ENCODE measurements around the gene RNF7. TPM values are rescaled to one million over a fixed set of nuclear protein-coding genes. Genes with fewer than 3 reads are reported as not detected.
"Not testable (repeated sequence)": the region's sequence is repeated elsewhere in the genome, so short reads cannot be mapped to it uniquely, and the experiment has no call there.

Gene RNF7
- total RNA-seq, 4 donors from 2014 or later, result 23.7 to 122 (median 58.5) TPM

GRCh38 chr3:141753399-141753798, 15.3 kb downstream of the RNF7 start:
- H3K4me1 ChIP-seq, result no peaks in the 10 kb centered on the region
- no peak overlapping the region for H3K4me3 ChIP-seq
- WGBS, 2 donors (ENCODE audit: low coverage in 1 of 2), result 89% methylated on average over 3 of the region's 3 CpGs; no CpG with 5 or more reads in 1 of the 2 donors
- no peaks in the 10 kb centered on the region for H3K9me3 ChIP-seq
- no peak overlapping the region for H3K27ac ChIP-seq
- TF ChIP-seq CTCF (IDR thresholded peaks at IDR 0.05), result no peak
- TF ChIP-seq EP300 (IDR thresholded peaks at IDR 0.05; ENCODE audit: low read depth), result no peak
- no peak for TF ChIP-seq POLR2AphosphoS5 (IDR thresholded peaks at IDR 0.05)
- no peak for TF ChIP-seq POLR2A (IDR thresholded peaks at IDR 0.05)
- in situ Hi-C loops (cut with MboI; ENCODE audit: low pct_ligation_motif_present in 1 of 4, low pct_unique_long_range_greater_than_20kb in 1 of 4, low sequenced_read_pairs in 3 of 4) (no loop called here), intact Hi-C loops (cut with DNase I; ENCODE audit: low total_unique reads) (no loop called here)
- peaks cover 0 to 1% (median 0%) of the 10 kb centered on the region in 4 donors for H3K36me3 ChIP-seq
- no peaks in the 10 kb centered on the region for H3K27me3 ChIP-seq
- DNase-seq, result no peak

GRCh38 chr3:141754032-141754431, 15.9 kb downstream of the RNF7 start:
- Histone ChIP-seq H3K27ac (no peak overlapping the region), H3K4me3 (no peak overlapping the region), H3K27me3 (no peaks in the 10 kb centered on the region), H3K36me3 (no peaks in the 10 kb centered on the region), H3K9me3 (no peaks in the 10 kb centered on the region), H3K4me1 (no peaks in the 10 kb centered on the region)
- no peak for DNase-seq
- in situ Hi-C loops (cut with MboI; ENCODE audit: low pct_ligation_motif_present in 1 of 4, low pct_unique_long_range_greater_than_20kb in 1 of 4, low sequenced_read_pairs in 3 of 4), result no loop called here
- WGBS, 2 donors (ENCODE audit: low coverage in 1 of 2), result 33 to 84% methylated on average over 1 of the region's 1 CpG
- intact Hi-C loops (cut with DNase I; ENCODE audit: low total_unique reads), result no loop called here
- TF ChIP-seq POLR2A (IDR thresholded peaks at IDR 0.05), result no peak
- TF ChIP-seq CTCF (IDR thresholded peaks at IDR 0.05), result no peak
- no peak for TF ChIP-seq POLR2AphosphoS5 (IDR thresholded peaks at IDR 0.05)
- TF ChIP-seq EP300 (IDR thresholded peaks at IDR 0.05; ENCODE audit: low read depth), result no peak

GRCh38 chr3:141762552-141762951, 24.5 kb downstream of the RNF7 start:
- in situ Hi-C loops (cut with MboI; ENCODE audit: low pct_ligation_motif_present in 1 of 4, low pct_unique_long_range_greater_than_20kb in 1 of 4, low sequenced_read_pairs in 3 of 4); DNase-seq; H3K27me3 ChIP-seq; H3K36me3 ChIP-seq; intact Hi-C loops (cut with DNase I; ENCODE audit: low total_unique reads); H3K4me1 ChIP-seq; H3K9me3 ChIP-seq: not testable (repeated sequence)
- Histone ChIP-seq H3K4me3 (peak overlapping the region in 1 of 4 donors; percentile 30), H3K27ac (peak overlapping the region in 1 of 4 donors; percentile 15)
- WGBS, 2 donors (ENCODE audit: low coverage in 1 of 2), result 50 to 77% methylated on average over 2 to 18 of the region's 19 CpGs

- in situ Hi-C loops (cut with MboI; ENCODE audit: low pct_ligation_motif_present in 1 of 4, low pct_unique_long_range_greater_than_20kb in 1 of 4, low sequenced_read_pairs in 3 of 4) (no loop called here), intact Hi-C loops (cut with DNase I; ENCODE audit: low total_unique reads) (no loop called here)
- no peaks in the 10 kb centered on the region for H3K4me1 ChIP-seq
- H3K27me3 ChIP-seq, result no peaks in the 10 kb centered on the region
- peak within 1 kb of the TSS in 1 of 4 donors; percentile 30 for H3K4me3 ChIP-seq
- WGBS, 2 donors (ENCODE audit: low coverage in 1 of 2), result 82 to 84% methylated on average over 7 to 9 of the region's 9 CpGs
- H3K27ac ChIP-seq, result peak within 1 kb of the TSS in 2 of 4 donors; percentile 10 to 15
- TF ChIP-seq POLR2A (IDR thresholded peaks at IDR 0.05) (no peak), CTCF (IDR thresholded peaks at IDR 0.05) (no peak), POLR2AphosphoS5 (IDR thresholded peaks at IDR 0.05) (no peak), EP300 (IDR thresholded peaks at IDR 0.05; ENCODE audit: low read depth) (no peak)
- no peaks in the 10 kb centered on the region for H3K9me3 ChIP-seq
- no peak for DNase-seq
- H3K36me3 ChIP-seq, result no peaks in the 10 kb centered on the region
These were observed 25.1 kb downstream of the RNF7 start, which contains the start of gene GRK7 for GRCh38 chr3:141763088-141763750. GRK7 (plus strand) TSS chr3:141763408; CDS start chr3:141778285, 14,877 bp downstream.

- DNase-seq, result no peak
- TF ChIP-seq POLR2A (IDR thresholded peaks at IDR 0.05) (no peak), POLR2AphosphoS5 (IDR thresholded peaks at IDR 0.05) (no peak), EP300 (IDR thresholded peaks at IDR 0.05; ENCODE audit: low read depth) (no peak)
- H3K4me3 ChIP-seq, result no peak overlapping the region
- no peaks in the 10 kb centered on the region for H3K36me3 ChIP-seq
- in situ Hi-C loops (cut with MboI; ENCODE audit: low pct_ligation_motif_present in 1 of 4, low pct_unique_long_range_greater_than_20kb in 1 of 4, low sequenced_read_pairs in 3 of 4), result no loop called here
- H3K27me3 ChIP-seq, result no peaks in the 10 kb centered on the region
- H3K4me1 ChIP-seq, result no peaks in the 10 kb centered on the region
- H3K27ac ChIP-seq, result no peak overlapping the region
- H3K9me3 ChIP-seq, result no peaks in the 10 kb centered on the region
- 97 to 100% methylated on average over 2 of the region's 2 CpGs for WGBS, 2 donors (ENCODE audit: low coverage in 1 of 2)
- intact Hi-C loops (cut with DNase I; ENCODE audit: low total_unique reads), result no loop called here
These were observed 25.9 kb downstream of the RNF7 start for GRCh38 chr3:141764045-141764444.

All from transverse colon (tissue), 4 donors.